IMR-90 (cell line): ENCODE measurements around the gene SPRYD7. TPM values are rescaled to one million over a fixed set of nuclear protein-coding genes. Genes with fewer than 3 reads are reported as not detected.

ENCODE experiments used
- ATAC-seq: fragments of 200-7000 bp; cut with Tn5 transposase; 2 replicates; pipeline ENCODE4 v1.9.1; 2020; ENCODE audit warnings: low read depth, mild to moderate bottlenecking, moderate library complexity
- BruUV-seq: library from RNA; stranded (reverse); fragments of 400-500 nt; replicated peaks from 2 replicates; lab custom pipeline; 2021; lab: Mats Ljungman, UMichigan
- CTCF ChIA-PET: fragments of 300-600 bp; formaldehyde crosslinking; extraction: SDS; loops from one replicate; lab custom pipeline; 2021; ENCODE audit warnings: antibody characterized with exemption; lab: Yijun Ruan, JAX
- POLR2A ChIA-PET: fragments of 300-600 bp; sonication (Branson Sonifier 250); formaldehyde crosslinking; loops from one replicate; lab custom pipeline; 2022; ENCODE audit warnings: antibody characterized with exemption; ENCODE audit not compliant: unreplicated experiment; lab: Charles Lee
- DNase-seq: peaks from one replicate; pipeline ENCODE4 v3.0.0; 2013
- H2AFZ ChIP-seq: replicated peaks from 2 replicates; pipeline ENCODE3; 2013; ENCODE audit warnings: low read length, mild to moderate bottlenecking; ENCODE audit not compliant: poor library complexity
- H2AK5ac ChIP-seq: 2 replicates; pipeline ENCODE4 v1.6.1; 2013; ENCODE audit warnings: low read depth, low read length, inconsistent platforms
- H2AK9ac ChIP-seq: replicated peaks from 2 replicates; pipeline ENCODE3; 2013; ENCODE audit warnings: mild to moderate bottlenecking, low read depth, low read length, moderate library complexity; ENCODE audit not compliant: poor library complexity
- H2BK120ac ChIP-seq: 2 replicates; pipeline ENCODE4 v1.6.1; 2013; ENCODE audit warnings: low read depth, low read length, inconsistent platforms
- H2BK15ac ChIP-seq: 3 replicates; pipeline ENCODE4 v1.6.1; 2013; ENCODE audit warnings: low read depth, low read length, inconsistent platforms
- H2BK20ac ChIP-seq: 2 replicates; pipeline ENCODE4 v1.6.1; 2013; ENCODE audit warnings: low read depth, mild to moderate bottlenecking, inconsistent platforms, low read length, moderate library complexity
- H2BK5ac ChIP-seq: 2 replicates; pipeline ENCODE4 v1.6.1; 2013; ENCODE audit warnings: mild to moderate bottlenecking, low read depth, low read length, inconsistent platforms; ENCODE audit not compliant: poor library complexity, severe bottlenecking
- H3K14ac ChIP-seq: replicated peaks from 2 replicates; pipeline ENCODE4 v1.6.1; 2013; ENCODE audit warnings: low read depth, low read length, inconsistent platforms
- H3K18ac ChIP-seq: 2 replicates; pipeline ENCODE4 v1.6.1; 2013; ENCODE audit warnings: low read depth, low read length, control low read depth
- H3K23ac ChIP-seq: 2 replicates; pipeline ENCODE4 v1.6.1; 2013; ENCODE audit warnings: low read depth, low read length, inconsistent platforms
- H3K27ac ChIP-seq: 2 replicates; pipeline ENCODE4 v1.5.1; 2013; ENCODE audit warnings: mild to moderate bottlenecking, control low read depth, low read length; ENCODE audit not compliant: insufficient read depth
- H3K27me3 ChIP-seq: 2 replicates; pipeline ENCODE4 v1.6.1; 2013; ENCODE audit warnings: low read length; ENCODE audit not compliant: control insufficient read depth, insufficient read depth
- H3K36me3 ChIP-seq: 2 replicates; pipeline ENCODE4 v1.6.1; 2013; ENCODE audit warnings: low read length, mixed read lengths; ENCODE audit not compliant: control insufficient read depth, insufficient read depth
- H3K4ac ChIP-seq: 2 replicates; pipeline ENCODE4 v1.6.1; 2013; ENCODE audit warnings: low read depth, low read length, inconsistent platforms
- H3K4me1 ChIP-seq: 2 replicates; pipeline ENCODE4 v1.6.1; 2013; ENCODE audit warnings: low read length, mixed read lengths; ENCODE audit not compliant: control insufficient read depth, insufficient read depth
- H3K4me2 ChIP-seq: 2 replicates; pipeline ENCODE4 v1.6.1; 2013; ENCODE audit warnings: low read depth, mild to moderate bottlenecking, control low read depth, low read length, moderate library complexity
- H3K4me3 ChIP-seq: 2 replicates; pipeline ENCODE4 v1.5.1; 2013; ENCODE audit warnings: low read depth, mild to moderate bottlenecking, control low read depth, low read length, moderate library complexity; ENCODE audit not compliant: insufficient read depth
- H3K56ac ChIP-seq: 2 replicates; pipeline ENCODE4 v1.6.1; 2013; ENCODE audit warnings: low read length, inconsistent platforms; ENCODE audit not compliant: insufficient read depth; ENCODE audit errors: extremely low read depth
- H3K79me1 ChIP-seq, 2 experiments: 2 replicates each; pipeline ENCODE4 v1.6.1; 2013; ENCODE audit warnings: low read length in 2 of 2, inconsistent platforms in 1 of 2, low read depth in 1 of 2
- H3K9ac ChIP-seq: 2 replicates; pipeline ENCODE4 v1.6.1; 2013; ENCODE audit warnings: low read depth, low read length, control low read depth
- H3K9me1 ChIP-seq: 2 replicates; pipeline ENCODE4 v1.6.1; 2013; ENCODE audit warnings: low read length, inconsistent platforms; ENCODE audit not compliant: insufficient read depth
- H3K9me3 ChIP-seq: 2 replicates; pipeline ENCODE4 v1.6.1; 2013; ENCODE audit warnings: low read length; ENCODE audit not compliant: control insufficient read depth, insufficient read depth
- H4K20me1 ChIP-seq: 2 replicates; pipeline ENCODE4 v1.6.1; 2013; ENCODE audit warnings: low read length, inconsistent platforms; ENCODE audit not compliant: insufficient read depth
- H4K5ac ChIP-seq: 2 replicates; pipeline ENCODE4 v1.6.1; 2013; ENCODE audit warnings: mild to moderate bottlenecking, low read depth, low read length, control low read depth
- H4K8ac ChIP-seq, 2 experiments: 2 replicates each; pipeline ENCODE4 v1.6.1; 2013; ENCODE audit warnings: low read depth in 2 of 2, low read length in 2 of 2, control low read depth in 1 of 2, inconsistent platforms in 1 of 2
- H4K91ac ChIP-seq: 2 replicates; pipeline ENCODE4 v1.6.1; 2013; ENCODE audit warnings: low read depth, low read length, inconsistent platforms; ENCODE audit not compliant: insufficient read depth
- BHLHE40 ChIP-seq: fragments of 150-350 bp; IDR thresholded peaks from 2 replicates; pipeline ENCODE4 v1.6.1; 2016; ENCODE audit warnings: mild to moderate bottlenecking, low read depth, low read length
- ELK1 ChIP-seq: fragments of 150-350 bp; IDR thresholded peaks from 2 replicates; pipeline ENCODE4 v1.6.1; 2016; ENCODE audit warnings: low read depth, mild to moderate bottlenecking, low read length, moderate library complexity, borderline replicate concordance
- MAFK ChIP-seq: IDR thresholded peaks from 2 replicates; pipeline ENCODE4 v1.6.1; 2012; ENCODE audit warnings: low read depth, low read length, improper control_type of control experiment
- MAZ ChIP-seq: IDR thresholded peaks from 2 replicates; pipeline ENCODE4 v1.6.1; 2012; ENCODE audit warnings: low read depth, mild to moderate bottlenecking, low read length, improper control_type of control experiment, moderate library complexity, borderline replicate concordance
- MXI1 ChIP-seq: IDR thresholded peaks from 2 replicates; pipeline ENCODE4 v1.6.1; 2012; ENCODE audit warnings: low read depth, mild to moderate bottlenecking, low read length, moderate library complexity, borderline replicate concordance
- NFE2L2 ChIP-seq: fragments of 150-350 bp; IDR thresholded peaks from 2 replicates; pipeline ENCODE4 v1.6.1; 2016; ENCODE audit warnings: low read depth, mild to moderate bottlenecking, low read length
- RFX5 ChIP-seq: IDR thresholded peaks from 2 replicates; pipeline ENCODE4 v1.8.0; 2012; ENCODE audit warnings: low read depth, mild to moderate bottlenecking, low read length, moderate library complexity
- USF2 ChIP-seq: fragments of 150-350 bp; IDR thresholded peaks from 2 replicates; pipeline ENCODE4 v1.6.1; 2017; ENCODE audit warnings: mild to moderate bottlenecking, antibody characterized with exemption, low read length, low read depth
- WGBS, 2 experiments: methylation state at CpG; one replicate each; pipeline versions ENCODE4 v1.1.5 to v1.1.7; 2013; ENCODE audit warnings: missing lambda C conversion rate in 2 of 2; ENCODE audit not compliant: insufficient read length in 1 of 2; ENCODE audit errors: extremely low coverage in 2 of 2; 5-methylcytosine and 5-hydroxymethylcytosine counted together
- dilution Hi-C: fragments of 300-500 bp; cut with HindIII; formaldehyde crosslinking; loops from one replicate; pipeline ENCODE4 v1.14.3; 2018; ENCODE audit warnings: low sequenced_read_pairs; ENCODE audit not compliant: unreplicated experiment
- in situ Hi-C: fragments of 300-500 bp; cut with MboI; formaldehyde crosslinking; loops from 3 replicates; pipeline ENCODE4 v1.14.3; 2019; ENCODE audit warnings: low sequenced_read_pairs, inconsistent platforms, mixed read lengths
- intact Hi-C: fragments of 100-400 bp; cut with micrococcal nuclease; formaldehyde crosslinking; loops from 2 replicates; pipeline ENCODE4 v1.10.0; 2022
- polyA plus RNA-seq, 3 experiments: library from polyadenylated mRNA; depleted of rRNA; stranded (reverse); fragments of >200 nt; gene quantifications; 2 replicates each; pipeline ENCODE4 v1.2.3, GENCODE V29; 2012; ENCODE audit warnings: low replicate concordance in 1 of 3
- total RNA-seq: library from RNA; depleted of rRNA; stranded (reverse); fragments of >200 nt; gene quantifications from 2 replicates; pipeline ENCODE4 v1.2.3, GENCODE V29; 2012

The SPRYD7 gene
- total and polyA plus RNA-seq, 2 of the 4 experiments (the other 2 are of a cell fraction), result 5.6 to 20.2 TPM

- Histone ChIP-seq H3K79me1 (no peaks in the 10 kb centered on the region), H3K14ac (no peak overlapping the region), H4K20me1 (no peaks in the 10 kb centered on the region), H4K5ac (no peak overlapping the region), H4K8ac (no peak overlapping the region), H2BK20ac (no peak overlapping the region), H3K36me3 (peaks cover 1% of the 10 kb centered on the region; the same call in 1 of the 2 replicates), H2AK5ac (no peak overlapping the region), H3K27ac (no peak overlapping the region), H3K4me1 (peaks cover 6% of the 10 kb centered on the region; the same call in 1 of the 2 replicates), H3K4me2 (no peak overlapping the region), H3K9me3 (0 out of 2 replicates have a peak, but pooled peaks cover 2% of the 10 kb centered on the region), H3K4me3 (no peak overlapping the region), H3K9me1 (peaks cover 4% of the 10 kb centered on the region; the same call in 1 of the 2 replicates), H2AK9ac (no peak overlapping the region), H3K23ac (no peak overlapping the region), H3K56ac (no peak overlapping the region), H2BK15ac (no peak overlapping the region), H2BK5ac (no peak overlapping the region), H3K27me3 (no peaks in the 10 kb centered on the region), H3K4ac (no peak overlapping the region), H2AFZ (no peak overlapping the region), H2BK120ac (no peak overlapping the region), H3K18ac (no peak overlapping the region), H4K91ac (no peak overlapping the region), H3K9ac (no peak overlapping the region)
- 100% methylated on average over 2 of the region's 3 CpGs; no CpG with 5 or more reads in 1 of the 2 experiments for WGBS, 2 experiments
- ATAC-seq (no peak), DNase-seq (no peak)
- POLR2A ChIA-PET, result no interaction called here
- intact Hi-C loops (no loop called here), in situ Hi-C loops (no loop called here), dilution Hi-C loops (no loop called here)
- CTCF ChIA-PET, result interaction anchor here (0.6 kb wide), 1 partner anchor 1314 kb away, joined by 3 read pairs; no protein-coding TSS in a partner anchor
- no peak for TF ChIP-seq ELK1
- TF ChIP-seq MAZ, result no peak
- no peak for TF ChIP-seq USF2
- no peak for TF ChIP-seq NFE2L2
- TF ChIP-seq MAFK, result no peak
- TF ChIP-seq MXI1, result no peak
- TF ChIP-seq RFX5, result no peak
- TF ChIP-seq BHLHE40, result no peak
- no TSS peak for BruUV-seq
Measured at GRCh38 chr13:49956131-49956530, 20.0 kb upstream of the SPRYD7 start.
